GM18870 (cell line): Measurements from ENCODE around the gene RSPH3.

Source experiments
- ATAC-seq: cut with Tn5 transposase; IDR thresholded peaks from one replicate; pipeline ENCODE4 v1.9.1; 2021; ENCODE audit warnings: moderate library complexity; ENCODE audit not compliant: unreplicated experiment

The RSPH3 gene

DNA sequence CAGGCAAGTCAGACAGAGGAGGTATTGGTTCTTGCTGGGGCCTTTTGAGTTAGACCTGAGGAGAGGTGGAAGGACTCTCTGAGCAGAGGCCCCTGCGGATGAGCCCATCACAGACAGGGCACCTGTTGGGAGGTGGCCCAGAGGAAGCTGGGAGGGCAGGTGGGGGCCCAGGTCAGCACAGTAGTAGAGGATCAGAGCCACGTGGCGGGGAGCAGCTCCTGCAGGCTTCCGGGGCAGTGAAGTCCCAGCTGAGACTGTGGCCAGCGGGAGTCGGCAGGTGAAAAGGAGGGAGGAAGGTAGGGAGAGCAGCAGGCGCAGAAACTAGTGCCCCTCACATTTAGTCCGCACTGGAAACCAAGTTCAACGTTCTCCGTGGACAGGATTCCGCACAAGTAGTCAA lies 61.8 kb downstream of the RSPH3 start:
- ATAC-seq = no peak

GRCh38 chr6:158934157-158934556 lies 65.8 kb downstream of the RSPH3 start:
- ATAC-seq = no peak

DNA sequence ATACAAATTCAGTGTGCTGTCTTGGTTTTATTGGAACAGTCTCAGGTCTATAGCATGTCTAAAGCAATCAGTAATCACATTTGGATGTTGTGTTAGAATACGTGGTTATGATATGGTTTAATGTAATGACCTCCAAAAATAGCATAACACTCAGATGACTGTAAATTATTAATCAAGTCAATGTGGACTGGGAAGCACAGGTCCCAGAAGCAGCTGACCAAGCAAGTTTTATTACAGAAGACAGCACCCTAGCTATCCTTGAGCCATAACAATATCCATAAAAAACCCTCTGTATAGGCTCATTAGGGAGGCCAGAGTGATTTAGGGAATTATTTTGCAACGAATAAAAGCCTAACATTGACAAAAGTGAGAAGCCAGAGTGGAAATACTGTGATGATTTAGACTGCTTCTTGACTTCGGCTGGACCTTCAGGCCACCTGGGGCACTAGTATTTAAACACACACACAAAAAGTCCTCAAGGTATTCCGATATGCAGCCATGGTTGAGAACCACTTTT lies 66.9 kb downstream of the RSPH3 start:
- no peak for ATAC-seq

GRCh38 chr6:158928068-158928467 lies 71.9 kb downstream of the RSPH3 start:
- ATAC-seq = no peak

DNA sequence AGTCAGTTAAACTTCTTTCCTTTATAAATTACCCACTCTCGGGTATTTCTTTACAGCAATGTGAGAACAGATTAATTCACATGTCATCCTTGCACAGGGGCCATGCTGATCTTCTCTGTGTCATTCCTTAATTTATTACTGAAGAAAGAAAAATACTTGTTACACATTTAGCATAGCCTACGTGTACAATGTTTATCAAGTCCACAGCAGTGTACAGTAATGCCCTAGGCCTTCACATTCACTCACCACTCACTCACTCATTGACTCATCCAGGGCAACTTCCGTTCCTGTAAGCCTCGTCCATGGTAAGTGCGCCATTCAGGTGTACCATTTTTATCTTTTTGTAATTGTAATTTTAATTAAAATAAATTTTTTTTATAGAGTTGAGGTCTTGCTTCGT lies 73.6 kb downstream of the RSPH3 start:
- no peak for ATAC-seq

DNA sequence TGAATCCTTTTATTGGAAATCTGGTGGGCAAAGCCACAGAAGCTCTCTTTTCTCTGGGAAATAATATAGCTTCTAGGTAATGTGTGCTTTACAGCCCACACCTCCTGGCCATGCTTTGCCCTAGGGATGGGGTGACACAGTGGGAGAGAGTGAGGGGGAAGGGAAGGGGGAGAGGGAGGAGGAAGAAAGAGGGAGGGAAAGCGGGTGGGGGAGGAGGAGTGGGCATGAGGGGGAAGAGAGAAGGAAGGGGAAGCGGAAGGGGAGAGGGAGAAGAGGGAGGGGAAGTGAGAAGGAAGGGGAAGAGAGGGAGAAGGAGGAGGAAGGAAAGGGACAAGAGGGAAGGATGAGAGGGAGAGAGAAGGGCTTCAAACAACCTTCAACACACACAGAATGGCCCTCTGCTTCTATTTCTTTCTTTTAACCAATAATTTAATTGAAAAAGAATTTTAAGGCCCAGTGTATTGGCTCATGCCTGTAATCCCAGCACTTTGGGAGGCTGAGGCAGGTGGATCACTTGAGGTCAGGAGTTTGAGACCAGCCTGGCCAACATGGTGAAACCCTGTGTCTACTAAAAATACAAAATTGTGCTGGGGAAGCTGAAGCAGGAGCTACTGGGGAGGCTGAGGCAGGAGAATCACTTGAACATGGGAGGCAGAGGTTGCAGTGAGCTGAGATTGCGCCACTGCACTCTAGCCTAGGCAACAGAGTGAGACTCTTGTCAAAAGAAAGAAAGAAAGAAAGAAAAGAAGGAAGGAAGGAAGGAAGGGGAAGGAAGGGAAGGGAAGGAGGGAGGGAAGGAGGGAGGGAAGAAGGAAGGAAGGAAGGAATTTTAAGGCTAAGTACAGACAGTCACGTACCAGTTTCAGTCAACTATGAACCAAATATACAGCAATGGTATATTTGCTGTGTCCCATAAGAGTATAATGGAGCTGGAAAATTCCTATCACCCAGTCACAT lies 75.2 kb downstream of the RSPH3 start:
- ATAC-seq = no peak

DNA sequence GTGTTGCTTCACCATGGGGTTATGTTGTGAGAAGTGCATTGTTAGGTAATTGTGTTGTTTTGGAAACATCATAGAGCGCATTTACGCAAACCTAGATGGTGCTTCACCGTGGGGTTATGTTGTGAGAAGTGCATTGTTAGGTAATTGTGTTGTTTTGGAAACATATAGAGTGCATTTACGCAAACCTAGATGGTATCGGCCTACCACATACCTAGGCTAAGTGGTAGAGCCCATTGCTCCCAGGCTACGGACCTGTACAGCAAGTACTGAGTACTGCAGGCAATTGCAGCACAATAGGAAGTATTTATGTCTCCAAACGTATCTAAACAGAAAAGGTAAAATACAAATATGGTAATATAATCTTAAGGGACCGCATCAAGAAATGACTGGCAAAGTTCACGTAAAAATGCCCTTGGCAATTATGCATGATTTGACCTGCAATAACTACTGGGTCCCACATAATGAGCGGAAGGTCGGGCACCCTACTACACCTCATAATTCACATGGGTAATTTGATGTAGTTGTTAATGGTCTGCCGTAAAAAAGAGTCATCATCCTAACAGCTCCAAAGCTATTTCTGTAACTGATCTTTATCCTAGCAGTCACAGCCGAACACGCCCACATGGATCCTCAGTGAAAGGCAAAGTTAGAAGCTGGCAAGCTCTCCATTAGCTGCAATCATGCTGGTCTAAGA lies 76.0 kb downstream of the RSPH3 start:
- no peak for ATAC-seq
